HG02884 (cell line): ENCODE results near the gene ACHE.

Experiments used
- ATAC-seq: cut with Tn5 transposase; IDR thresholded peaks from one replicate; pipeline ENCODE4 v1.9.1; 2021; ENCODE audit warnings: mild to moderate bottlenecking, moderate library complexity; ENCODE audit not compliant: unreplicated experiment

ACHE gene

GRCh38 chr7:100886142-100886935 lies 9.3 kb downstream of the ACHE start:
- no peak for ATAC-seq

- no peak for ATAC-seq
These were observed 10.1 kb downstream of the ACHE start for GRCh38 chr7:100885440-100886141.

GRCh38 chr7:100884736-100885439 lies 10.8 kb downstream of the ACHE start:
- no peak for ATAC-seq

GRCh38 chr7:100882785-100883526 lies 12.7 kb downstream of the ACHE start:
- no peak for ATAC-seq

- no peak for ATAC-seq
These were observed 13.5 kb downstream of the ACHE start for GRCh38 chr7:100882201-100882600.

- ATAC-seq = no peak
These were observed 14.6 kb downstream of the ACHE start for GRCh38 chr7:100881136-100881535.

- ATAC-seq = no peak
These were observed 15.0 kb downstream of the ACHE start for GRCh38 chr7:100880645-100881044.

- no peak for ATAC-seq
These were observed 15.9 kb downstream of the ACHE start for GRCh38 chr7:100879685-100880261.

GRCh38 chr7:100878685-100879084 lies 17.0 kb downstream of the ACHE start:
- no peak for ATAC-seq

- ATAC-seq = no peak
These were observed 17.7 kb downstream of the ACHE start for GRCh38 chr7:100878013-100878412.

GRCh38 chr7:100875356-100875751 lies 20.3 kb downstream of the ACHE start:
- peak; percentile 20 for ATAC-seq

GRCh38 chr7:100874577-100875355 lies 20.9 kb downstream of the ACHE start, which contains the start of gene SRRT:
SRRT (plus strand) TSS chr7:100875103; CDS start chr7:100875591, 488 bp downstream.
- peak; percentile 83 for ATAC-seq

- ATAC-seq = no peak
These were observed 21.4 kb downstream of the ACHE start for GRCh38 chr7:100874300-100874576.

- ATAC-seq = no peak
These were observed 21.9 kb downstream of the ACHE start for GRCh38 chr7:100873599-100874299.

GRCh38 chr7:100867776-100868485 lies 27.8 kb downstream of the ACHE start:
- ATAC-seq = no peak

- ATAC-seq = peak; percentile 48
These were observed 28.5 kb downstream of the ACHE start, which contains the start of gene TRIP6 for GRCh38 chr7:100867040-100867775. TRIP6 (plus strand) TSS chr7:100867387; CDS start chr7:100867498, 111 bp downstream.

GRCh38 chr7:100866729-100867039 lies 29.0 kb downstream of the ACHE start:
- ATAC-seq = no peak
